ENCODE measurements around the gene SCCPDH. TPM values are rescaled to one million over a fixed set of nuclear protein-coding genes. Genes with fewer than 3 reads are reported as not detected.
"Not testable (repeated sequence)": the region's sequence is repeated elsewhere in the genome, so short reads cannot be mapped to it uniquely, and the experiment has no call there.

The SCCPDH gene
- total and polyA plus RNA-seq, 9 donors, result 14.7 to 26.2 (median 23.8) TPM

GRCh38 chr1:246735735-246736134 lies 11.5 kb downstream of the SCCPDH start:
- no peaks in the 10 kb centered on the region for H3K4me1 ChIP-seq (ENCODE audit: insufficient read depth)
- TF ChIP-seq EP300 (IDR thresholded peaks at IDR 0.05) (no peak), POLR2A (IDR thresholded peaks at IDR 0.05) (no peak)
- TF ChIP-seq, protein P1, sequence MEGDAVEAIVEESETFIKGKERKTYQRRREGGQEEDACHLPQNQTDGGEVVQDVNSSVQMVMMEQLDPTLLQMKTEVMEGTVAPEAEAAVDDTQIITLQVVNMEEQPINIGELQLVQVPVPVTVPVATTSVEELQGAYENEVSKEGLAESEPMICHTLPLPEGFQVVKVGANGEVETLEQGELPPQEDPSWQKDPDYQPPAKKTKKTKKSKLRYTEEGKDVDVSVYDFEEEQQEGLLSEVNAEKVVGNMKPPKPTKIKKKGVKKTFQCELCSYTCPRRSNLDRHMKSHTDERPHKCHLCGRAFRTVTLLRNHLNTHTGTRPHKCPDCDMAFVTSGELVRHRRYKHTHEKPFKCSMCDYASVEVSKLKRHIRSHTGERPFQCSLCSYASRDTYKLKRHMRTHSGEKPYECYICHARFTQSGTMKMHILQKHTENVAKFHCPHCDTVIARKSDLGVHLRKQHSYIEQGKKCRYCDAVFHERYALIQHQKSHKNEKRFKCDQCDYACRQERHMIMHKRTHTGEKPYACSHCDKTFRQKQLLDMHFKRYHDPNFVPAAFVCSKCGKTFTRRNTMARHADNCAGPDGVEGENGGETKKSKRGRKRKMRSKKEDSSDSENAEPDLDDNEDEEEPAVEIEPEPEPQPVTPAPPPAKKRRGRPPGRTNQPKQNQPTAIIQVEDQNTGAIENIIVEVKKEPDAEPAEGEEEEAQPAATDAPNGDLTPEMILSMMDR (IDR thresholded peaks at IDR 0.05), result no peak
- H3K4me3 ChIP-seq, result no peak overlapping the region
- intact Hi-C loops (cut with DNase I), result no loop called here
- H3K9me3 ChIP-seq, result no peaks in the 10 kb centered on the region
- DNase-seq, result no peak
- H3K27ac ChIP-seq, result no peak overlapping the region
- H3K27me3 ChIP-seq, result no peaks in the 10 kb centered on the region
- 92 to 95% (median 94%) methylated on average over 5 of the region's 5 CpGs for WGBS, 3 donors
- no peaks in the 10 kb centered on the region for H3K36me3 ChIP-seq

DNA sequence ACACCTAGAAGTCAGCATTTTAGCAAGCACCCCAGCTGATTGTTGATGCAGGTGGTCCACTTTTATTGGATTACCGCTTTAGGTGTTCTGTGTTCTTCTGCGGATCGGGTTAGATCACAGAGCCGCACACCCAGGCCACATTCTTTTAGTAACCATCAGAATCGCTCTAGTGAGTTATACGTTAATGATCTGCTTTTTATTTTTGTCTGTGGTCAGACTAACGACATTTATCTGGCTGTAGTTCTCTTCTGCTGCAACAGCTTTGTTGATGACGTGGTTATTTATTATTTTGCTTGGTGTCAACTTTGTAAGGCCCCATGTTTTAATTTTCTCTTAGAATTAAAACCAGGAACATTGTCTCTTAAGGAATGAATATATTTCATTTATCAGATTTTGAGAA lies 18.2 kb downstream of the SCCPDH start:
- TF ChIP-seq, protein P1 (IDR thresholded peaks at IDR 0.05), result no peak
- TF ChIP-seq POLR2A (IDR thresholded peaks at IDR 0.05), result no peak
- TF ChIP-seq EP300 (IDR thresholded peaks at IDR 0.05), result no peak
- no peaks in the 10 kb centered on the region for H3K36me3 ChIP-seq

DNA sequence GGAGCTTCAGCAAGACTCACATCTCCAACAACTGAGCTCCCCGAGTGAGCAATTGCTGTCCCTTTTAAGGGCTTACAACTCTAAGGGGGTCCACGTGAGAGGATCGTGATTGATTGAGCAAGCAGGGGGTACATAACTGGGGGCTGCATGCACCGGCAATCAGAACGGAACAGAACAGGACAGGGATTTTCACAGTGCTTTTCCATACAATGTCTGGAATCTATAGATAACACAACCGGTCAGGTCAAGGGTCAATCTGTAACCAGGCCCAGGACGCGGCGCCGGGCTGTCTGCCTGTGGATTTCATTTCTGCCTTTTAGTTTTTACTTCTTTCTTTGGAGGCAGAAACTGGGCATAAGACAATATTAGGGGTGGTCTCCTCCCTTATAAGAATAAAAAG lies 21.9 kb downstream of the SCCPDH start:
- 91 to 97% (median 94%) methylated on average over 9 to 10 of the region's 10 CpGs for WGBS, 3 donors
- H3K9me3 ChIP-seq; H3K27ac ChIP-seq; H3K4me3 ChIP-seq; DNase-seq; H3K4me1 ChIP-seq (ENCODE audit: insufficient read depth); intact Hi-C loops (cut with DNase I); H3K36me3 ChIP-seq; H3K27me3 ChIP-seq: not testable (repeated sequence)

More for the DNA sequence above, 18.2 kb downstream of the SCCPDH start:
- Histone ChIP-seq H3K4me3 (no peak overlapping the region), H3K4me1 (ENCODE audit: insufficient read depth) (no peaks in the 10 kb centered on the region), H3K9me3 (no peaks in the 10 kb centered on the region), H3K27me3 (no peaks in the 10 kb centered on the region), H3K27ac (no peak overlapping the region)
- intact Hi-C loops (cut with DNase I), result no loop called here
- 82 to 85% (median 84%) methylated on average over 8 of the region's 8 CpGs for WGBS, 3 donors
- no peak for DNase-seq

DNA sequence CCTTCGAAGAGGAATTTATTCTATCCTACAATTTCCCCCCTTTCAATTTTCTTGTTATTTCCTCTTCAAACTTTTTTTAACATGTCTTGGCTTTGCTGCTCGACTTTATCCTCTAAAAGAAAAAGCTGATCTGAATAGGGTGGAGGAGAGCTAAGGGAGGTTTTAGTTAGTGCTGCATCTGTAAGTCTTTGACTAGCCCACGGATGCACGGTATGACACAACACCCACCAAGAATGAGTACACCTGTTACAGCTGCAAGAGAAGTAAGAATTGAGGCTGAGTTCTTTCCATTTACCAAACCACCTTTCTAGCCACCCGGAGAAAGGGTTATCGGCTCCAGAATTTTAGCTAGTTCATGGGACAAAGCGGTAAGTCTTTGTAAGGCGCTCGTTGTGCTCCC lies 23.8 kb downstream of the SCCPDH start:
- TF ChIP-seq EP300 (IDR thresholded peaks at IDR 0.05), result no peak
- TF ChIP-seq POLR2A (IDR thresholded peaks at IDR 0.05), result no peak
- TF ChIP-seq, protein P1 (IDR thresholded peaks at IDR 0.05), result no peak
- no peaks in the 10 kb centered on the region for H3K9me3 ChIP-seq
- 70 to 90% (median 85%) methylated on average over 9 of the region's 9 CpGs for WGBS, 3 donors
- intact Hi-C loops (cut with DNase I), result no loop called here
- no peak for DNase-seq
- H3K4me3 ChIP-seq, result no peak overlapping the region
- no peaks in the 10 kb centered on the region for H3K4me1 ChIP-seq (ENCODE audit: insufficient read depth)
- no peak overlapping the region for H3K27ac ChIP-seq
- no peaks in the 10 kb centered on the region for H3K36me3 ChIP-seq
- H3K27me3 ChIP-seq, result no peaks in the 10 kb centered on the region

DNA sequence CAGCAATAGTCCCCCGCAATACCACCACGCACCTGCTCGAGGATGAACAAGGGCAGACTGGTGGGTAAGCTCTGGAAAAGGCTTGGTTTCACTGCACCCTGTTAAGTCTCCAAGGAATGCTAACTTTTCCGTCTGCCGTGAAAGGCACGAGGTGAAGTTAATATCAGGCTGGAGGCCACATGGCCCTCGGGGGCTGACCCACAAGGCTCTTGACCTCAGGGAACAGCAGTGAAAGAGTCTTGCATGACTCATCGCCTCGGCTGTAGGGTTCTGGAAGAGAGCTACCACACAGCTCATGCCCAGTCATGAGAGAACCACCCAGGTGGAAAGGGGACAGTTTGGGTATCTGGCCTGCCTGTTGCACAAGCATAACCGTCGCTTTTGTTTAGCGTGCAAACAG lies 24.7 kb downstream of the SCCPDH start:
- DNase-seq, result no peak
- Histone ChIP-seq H3K9me3 (no peaks in the 10 kb centered on the region), H3K4me3 (no peak overlapping the region), H3K4me1 (ENCODE audit: insufficient read depth) (no peaks in the 10 kb centered on the region), H3K27me3 (no peaks in the 10 kb centered on the region), H3K36me3 (no peaks in the 10 kb centered on the region), H3K27ac (no peak overlapping the region)
- 79 to 84% (median 81%) methylated on average over 12 of the region's 12 CpGs for WGBS, 3 donors
- TF ChIP-seq EP300 (IDR thresholded peaks at IDR 0.05), result no peak
- TF ChIP-seq, protein P1 (IDR thresholded peaks at IDR 0.05), result no peak
- no peak for TF ChIP-seq POLR2A (IDR thresholded peaks at IDR 0.05)
- intact Hi-C loops (cut with DNase I), result no loop called here

All from ovary (tissue), 9 donors.